Activated CD4-positive, alpha-beta T cell treated with anti-CD3 and anti-CD28 coated beads, Interleukin-2, Interleukin-6, amounts not matched to agents 100 ng/mL and 50 ng/mL, durations not matched to agents 16 hours and 8 hours (primary cell): ENCODE measurements around the gene CYB5R2.

Source experiments
- DNase-seq: peaks from one replicate; pipeline ENCODE4 v3.0.0-alpha.2; 2020

Gene CYB5R2

DNA sequence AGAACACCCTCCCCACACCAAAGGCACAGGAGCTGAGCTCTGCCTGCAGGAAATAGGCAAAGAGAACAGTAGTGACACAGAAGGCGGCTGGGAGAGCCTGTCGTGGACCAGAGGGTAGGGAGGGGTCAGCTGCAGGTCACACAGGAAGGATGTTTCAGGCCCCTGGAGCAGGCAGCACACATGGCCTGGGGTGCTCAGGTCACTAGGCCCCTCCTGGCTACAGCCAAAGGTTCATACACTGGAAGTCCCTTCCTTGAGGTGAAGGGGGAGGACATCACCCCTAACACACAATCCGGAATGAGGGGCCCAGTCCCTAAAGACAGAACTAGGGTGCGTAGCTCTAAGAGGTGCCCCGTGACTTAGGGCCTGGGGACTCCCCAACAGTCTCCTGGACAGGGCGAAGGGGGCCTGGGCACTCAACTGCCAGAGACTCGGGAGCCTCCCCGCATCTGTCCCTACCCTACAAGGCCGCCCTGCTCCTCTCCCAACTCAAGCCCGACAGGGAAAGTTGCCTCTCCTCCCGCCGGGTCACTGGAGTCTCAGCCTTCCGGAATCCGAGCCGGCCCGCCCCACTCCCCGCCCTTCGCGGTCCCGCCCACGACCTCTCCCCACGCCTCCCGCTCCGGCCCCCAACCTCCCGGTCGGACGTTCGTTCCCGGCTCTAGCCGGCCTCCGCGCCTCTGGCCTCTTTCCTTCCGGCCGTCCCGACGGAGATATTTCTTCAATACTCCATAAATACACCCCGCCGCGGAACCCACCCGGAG is at the start of gene CYB5R2:
Gene CYB5R2, minus strand, starts transcription at position 541 of the 764 bp plus-strand sequence. CDS start 675 bp downstream, outside the sequence.
- peak; percentile 7 for DNase-seq

DNA sequence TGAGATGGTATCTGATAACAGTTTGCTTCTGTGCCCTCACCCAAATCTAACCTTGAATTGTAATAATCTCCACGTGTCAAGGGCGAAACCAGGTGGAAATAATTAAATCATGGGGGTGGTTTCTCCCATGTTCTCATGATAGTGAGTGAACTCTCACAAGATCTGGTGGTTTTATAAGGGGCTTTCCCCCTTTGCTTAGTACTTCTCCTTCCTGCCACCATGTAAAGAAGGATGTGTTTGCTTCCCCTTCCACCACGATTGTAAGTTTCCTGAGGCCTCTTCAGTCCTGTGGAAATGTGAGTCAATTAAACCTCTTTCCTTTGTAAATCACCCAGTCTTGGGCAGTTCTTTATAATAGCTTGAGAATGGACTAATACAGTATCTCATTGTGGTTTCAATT is 41.5 kb upstream of the CYB5R2 start:
- DNase-seq = no peak

DNA sequence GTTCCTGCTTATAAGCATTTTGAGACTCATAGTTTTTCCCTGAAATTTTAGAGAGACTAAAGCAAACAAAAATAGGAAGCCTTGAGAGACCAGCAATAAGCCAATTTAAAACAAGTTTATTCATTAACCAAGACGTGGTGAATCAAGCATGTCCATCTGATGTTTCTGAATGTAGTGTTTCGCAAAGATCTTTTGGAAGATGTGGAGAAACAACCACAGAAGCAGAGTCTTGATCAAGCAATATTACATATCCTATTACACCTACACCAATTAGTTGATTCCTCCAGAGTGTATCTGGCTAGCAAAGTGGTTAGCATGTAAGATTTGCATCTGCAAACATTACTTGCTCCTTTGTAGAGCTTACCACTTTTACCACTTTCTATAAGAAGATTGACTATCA is 33.1 kb upstream of the CYB5R2 start, which contains the start of gene OVCH2:
Gene OVCH2, minus strand, starts transcription at position 101 of the 400 bp plus-strand sequence. Its CDS starts 83 bp downstream, at position 18.
- DNase-seq = no peak

DNA sequence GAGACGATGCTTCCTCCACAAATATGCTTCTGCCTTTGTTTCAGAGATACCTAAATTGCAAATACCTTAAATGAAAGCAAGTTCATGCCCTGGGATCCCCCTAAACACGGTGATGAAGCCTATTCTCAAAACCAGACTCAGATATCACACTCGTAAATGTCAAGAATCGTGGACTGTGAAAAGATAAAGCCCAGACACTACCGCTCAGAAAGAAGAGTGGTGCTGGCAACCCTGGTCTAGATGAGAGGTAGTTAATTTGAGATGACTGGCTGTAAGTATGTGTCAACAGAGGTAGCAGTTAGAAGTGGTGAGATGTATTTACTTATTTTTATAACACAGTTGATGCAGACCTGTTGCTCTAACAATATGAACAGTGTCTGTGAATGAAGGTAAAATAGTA is 30.4 kb upstream of the CYB5R2 start:
- no peak for DNase-seq

DNA sequence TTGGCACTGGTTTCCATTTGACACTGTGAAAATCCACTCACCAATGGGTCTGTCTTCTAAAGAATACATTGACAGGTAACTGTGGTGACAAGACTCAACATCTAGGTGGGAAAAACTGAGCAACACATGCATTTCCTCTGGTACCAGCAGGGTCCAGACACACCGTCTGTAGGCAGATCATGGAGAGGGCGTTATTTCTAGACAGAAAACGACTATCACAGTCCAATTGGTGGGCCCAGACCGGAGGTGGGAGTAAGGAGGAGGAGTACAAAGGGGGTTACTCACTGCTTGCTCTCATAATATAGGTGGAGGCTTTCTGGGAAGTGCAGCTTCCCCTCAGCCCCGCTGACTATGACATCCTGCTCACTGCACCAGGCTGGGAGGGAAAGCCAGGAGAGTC is 23.1 kb upstream of the CYB5R2 start:
- DNase-seq = no peak

DNA sequence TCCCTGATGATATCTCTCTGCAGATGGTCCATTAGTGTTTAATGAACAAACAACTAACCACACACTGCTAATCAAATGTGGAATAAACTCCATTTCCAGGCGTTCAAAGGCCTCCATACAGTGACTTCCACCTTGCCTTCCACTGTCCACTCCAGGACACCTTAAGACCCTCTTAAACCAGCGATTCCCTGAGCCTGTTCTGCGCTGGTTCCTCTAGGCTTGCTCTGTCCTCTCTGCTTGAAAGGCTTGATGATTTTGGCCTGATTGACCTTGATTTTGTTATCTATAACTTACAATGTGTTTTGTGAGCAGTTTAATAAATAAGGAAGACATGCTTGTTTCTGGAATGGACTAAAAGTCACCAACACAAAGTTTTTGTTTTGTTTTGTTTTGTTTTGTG is 20.9 kb upstream of the CYB5R2 start:
- no peak for DNase-seq

DNA sequence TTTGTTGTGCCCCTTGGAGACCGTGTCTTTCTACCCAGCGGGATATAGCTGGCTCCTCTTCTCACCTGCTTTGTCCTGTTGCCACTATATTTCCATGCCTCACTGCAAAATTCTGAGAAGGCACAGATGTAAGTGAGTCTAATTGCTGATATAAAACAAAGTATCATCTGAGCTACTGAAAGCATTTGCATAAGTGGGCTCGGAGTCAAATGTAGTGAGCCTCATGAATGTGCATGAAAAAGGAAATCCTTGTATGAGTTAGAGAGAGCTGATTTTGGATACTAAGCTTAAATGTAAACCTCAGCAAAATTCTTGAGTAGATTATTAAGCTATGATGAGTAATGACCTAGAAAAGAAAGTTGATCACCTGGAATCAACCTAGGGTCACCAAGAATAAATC is 19.1 kb upstream of the CYB5R2 start:
- DNase-seq = no peak

DNA sequence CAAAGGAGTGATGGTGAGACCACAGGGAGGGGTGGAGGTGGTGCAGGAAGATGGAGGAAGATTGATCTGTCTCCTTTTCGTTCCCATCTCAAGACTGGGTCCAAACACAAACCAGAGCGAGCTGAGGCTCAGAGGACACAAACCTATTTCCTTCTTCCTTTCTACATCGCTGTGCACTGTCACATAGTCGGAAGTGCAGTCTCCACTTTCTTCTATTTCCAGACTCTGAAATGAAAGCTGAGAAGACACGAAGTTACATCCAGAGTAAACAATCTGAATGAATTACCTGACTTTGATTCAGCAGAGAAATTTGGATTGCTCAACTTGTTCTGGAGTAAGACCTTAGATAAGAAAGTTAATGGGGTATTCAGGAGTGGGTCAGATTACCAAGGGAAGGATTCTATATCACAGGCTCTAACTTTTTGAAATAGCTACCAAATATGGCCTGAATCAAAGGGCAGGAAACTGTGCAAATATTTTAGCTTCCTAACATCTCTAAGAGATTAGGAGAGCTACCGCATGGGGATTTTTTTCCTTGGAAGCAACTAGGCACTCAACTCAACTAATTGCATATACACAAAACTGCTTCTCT is 18.6 kb upstream of the CYB5R2 start:
- DNase-seq = no peak

DNA sequence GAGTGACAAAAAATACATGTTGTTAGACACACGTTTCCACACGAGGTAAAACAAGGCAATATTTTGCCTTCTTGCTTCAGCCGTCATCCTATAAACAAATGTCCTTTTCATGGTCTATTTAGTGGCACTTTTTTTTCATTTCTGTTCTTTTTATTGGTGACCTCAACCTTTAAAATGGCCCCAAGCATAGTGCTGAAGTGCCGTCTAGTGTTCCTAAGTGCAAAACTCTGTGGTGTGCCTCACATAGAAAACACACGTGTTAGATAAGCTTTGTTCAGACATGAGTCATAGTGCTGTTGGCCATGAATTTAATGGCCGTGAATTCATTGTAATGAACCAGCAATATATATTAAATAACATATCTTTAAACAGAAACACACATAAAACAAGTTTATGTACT is 17.3 kb upstream of the CYB5R2 start:
- peak; percentile 11 for DNase-seq

DNA sequence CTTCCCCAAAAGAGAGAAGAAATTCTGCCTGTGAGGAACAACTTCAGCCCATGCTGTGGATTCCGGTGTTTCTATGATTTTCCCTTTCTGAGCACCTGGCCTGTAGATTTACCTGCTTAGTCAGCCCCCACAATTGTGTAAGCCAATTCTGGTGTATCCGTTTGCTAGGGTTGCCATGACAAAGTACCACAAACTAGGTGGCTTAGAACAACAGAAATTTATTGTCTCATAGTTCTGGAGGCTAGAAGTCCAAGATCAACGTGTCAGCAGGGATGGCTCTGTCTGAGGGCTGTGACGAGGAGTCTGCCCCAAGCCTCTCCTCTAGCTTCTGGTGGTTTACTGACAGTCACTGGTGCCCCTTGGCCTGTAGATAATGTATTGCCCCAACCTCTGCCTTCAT is 15.9 kb upstream of the CYB5R2 start:
- DNase-seq = no peak

DNA sequence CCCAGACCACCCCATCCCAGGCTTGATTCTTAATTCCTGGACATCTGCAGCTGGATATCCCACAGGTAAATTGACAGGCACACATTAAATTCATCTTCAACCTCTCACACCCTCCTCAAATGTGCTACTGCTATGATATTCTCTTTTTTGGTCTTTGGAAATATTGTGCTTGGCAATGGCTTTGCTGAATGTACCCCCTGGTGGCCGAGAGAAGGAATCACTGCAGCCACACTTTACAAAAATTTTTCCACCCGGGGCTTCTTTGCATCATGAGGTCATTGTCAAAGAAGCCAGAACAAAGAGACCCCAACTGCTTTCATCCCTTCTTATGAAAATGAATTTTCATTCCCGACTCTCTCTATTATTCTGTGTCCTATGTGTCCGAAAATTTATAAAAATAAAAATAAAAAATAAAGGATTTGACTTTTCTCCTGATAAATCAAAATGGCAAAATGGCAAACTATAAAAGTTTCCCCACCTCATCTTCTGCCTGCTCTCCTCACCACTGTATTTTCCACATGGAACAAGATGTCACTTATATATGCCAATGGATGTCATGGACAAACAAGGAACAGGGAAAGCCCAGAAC is 15.0 kb upstream of the CYB5R2 start:
- DNase-seq = peak; percentile 33

DNA sequence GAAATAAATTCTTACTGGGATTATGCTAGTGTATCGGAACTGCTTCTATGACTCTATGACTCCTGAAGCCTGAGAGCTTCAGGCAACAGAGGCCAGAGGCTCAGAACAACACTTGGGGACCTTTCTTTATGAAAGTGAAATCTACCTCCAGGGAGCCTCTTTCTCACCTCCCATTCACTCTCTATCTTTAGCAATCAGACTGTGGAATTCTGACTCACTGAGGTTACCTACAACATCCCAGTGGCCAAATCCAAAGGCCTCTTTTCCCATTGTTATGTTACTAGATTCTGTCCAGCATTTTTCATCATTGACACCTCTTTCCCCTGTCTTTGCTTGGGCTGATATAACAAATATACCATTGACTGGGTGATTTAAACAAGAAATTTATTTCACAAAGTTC is 14.1 kb upstream of the CYB5R2 start:
- DNase-seq = no peak

DNA sequence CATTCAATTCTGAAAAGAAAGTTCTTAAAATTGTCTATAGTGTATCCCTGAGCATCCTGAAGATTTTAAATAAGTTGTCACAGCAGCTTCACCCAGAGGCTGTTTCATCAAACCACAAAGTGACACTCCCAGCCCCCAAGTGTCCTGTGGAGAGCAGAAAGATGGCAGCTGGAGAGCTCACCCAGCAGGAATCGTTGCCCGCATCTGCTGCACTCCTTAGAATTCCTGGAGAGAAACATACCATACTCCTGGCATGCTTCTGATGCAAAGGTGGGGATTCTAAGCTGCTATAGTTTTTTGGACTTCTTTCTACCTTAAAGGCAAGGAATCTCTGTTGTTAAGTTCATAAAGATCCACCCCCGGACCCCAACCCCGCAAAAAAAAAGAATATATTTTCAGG is 13.5 kb upstream of the CYB5R2 start:
- no peak for DNase-seq

DNA sequence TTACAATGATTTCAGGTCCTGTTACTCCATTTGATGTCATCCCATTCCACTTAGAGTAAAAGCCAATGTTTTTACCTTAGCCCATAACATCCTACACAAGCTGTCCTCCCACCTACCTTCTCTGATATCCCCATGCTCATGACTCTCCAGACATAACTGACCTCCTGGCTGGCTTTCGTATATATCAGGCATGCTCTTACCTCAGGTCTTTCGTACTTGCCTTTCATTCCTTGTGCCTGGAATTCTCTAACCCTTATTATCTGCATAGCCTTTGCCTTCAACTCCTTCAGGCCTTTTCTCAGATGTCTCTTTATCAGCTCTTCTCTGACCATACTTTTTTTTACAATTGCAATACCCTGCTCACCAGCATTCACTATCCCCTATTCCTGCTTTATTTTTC is 10.3 kb upstream of the CYB5R2 start:
- DNase-seq = no peak

DNA sequence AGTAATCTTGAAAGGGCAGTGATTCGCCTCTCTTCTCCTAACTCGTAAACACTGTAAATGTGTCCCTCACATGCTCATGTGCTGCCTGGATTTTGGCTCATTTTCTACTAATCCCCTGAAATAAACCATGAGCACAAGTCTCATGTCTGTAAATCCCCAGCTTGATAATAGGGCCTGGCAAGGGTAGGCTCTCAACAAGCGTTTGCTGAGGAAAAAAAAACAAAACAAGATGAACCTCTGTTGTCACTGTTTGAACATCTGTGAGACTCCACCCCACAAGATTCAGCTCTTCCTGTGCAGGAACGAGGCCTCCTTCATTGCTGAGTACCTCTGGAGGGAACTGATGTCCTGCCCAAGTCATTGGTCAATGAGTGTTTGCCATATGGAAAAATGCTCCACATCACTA is 4.5 kb upstream of the CYB5R2 start:
- no peak for DNase-seq

DNA sequence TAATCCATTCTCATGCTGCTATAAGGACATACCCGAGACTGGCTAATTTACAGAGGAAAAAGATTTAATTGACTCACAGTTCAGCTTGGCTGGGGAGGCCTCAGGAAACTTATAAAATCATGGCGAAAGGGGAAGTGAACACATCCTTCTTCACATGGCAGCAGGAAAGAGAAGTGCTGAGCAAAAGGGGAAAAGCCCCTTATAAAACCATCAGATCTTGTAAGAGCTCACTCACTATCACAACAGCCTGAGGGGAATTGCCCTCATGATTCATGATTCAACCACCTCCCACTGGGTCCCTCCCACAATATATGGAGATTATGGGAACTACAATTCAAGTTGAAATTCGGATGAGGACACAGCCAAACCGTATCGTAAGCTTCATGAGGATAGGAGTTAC is 3.8 kb upstream of the CYB5R2 start:
- DNase-seq = no peak

DNA sequence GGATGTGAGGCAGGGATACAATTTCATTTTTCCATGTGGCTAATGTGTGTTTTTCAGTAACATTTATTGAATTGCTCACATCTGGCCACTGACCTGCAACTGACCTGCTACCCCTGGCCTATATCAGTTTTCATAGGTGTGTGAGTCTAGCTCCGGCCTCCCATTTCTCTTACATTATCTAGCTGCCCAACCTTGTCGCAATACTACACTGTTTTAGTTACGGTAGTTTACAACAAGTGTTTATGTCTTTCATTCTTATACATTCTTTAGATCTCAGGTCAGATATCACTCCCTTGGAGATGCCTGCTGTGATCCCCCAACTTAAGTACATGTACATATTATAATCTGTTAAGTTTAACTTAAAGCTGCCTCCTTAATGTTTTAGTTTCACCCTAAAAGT is 2.3 kb upstream of the CYB5R2 start:
- no peak for DNase-seq

DNA sequence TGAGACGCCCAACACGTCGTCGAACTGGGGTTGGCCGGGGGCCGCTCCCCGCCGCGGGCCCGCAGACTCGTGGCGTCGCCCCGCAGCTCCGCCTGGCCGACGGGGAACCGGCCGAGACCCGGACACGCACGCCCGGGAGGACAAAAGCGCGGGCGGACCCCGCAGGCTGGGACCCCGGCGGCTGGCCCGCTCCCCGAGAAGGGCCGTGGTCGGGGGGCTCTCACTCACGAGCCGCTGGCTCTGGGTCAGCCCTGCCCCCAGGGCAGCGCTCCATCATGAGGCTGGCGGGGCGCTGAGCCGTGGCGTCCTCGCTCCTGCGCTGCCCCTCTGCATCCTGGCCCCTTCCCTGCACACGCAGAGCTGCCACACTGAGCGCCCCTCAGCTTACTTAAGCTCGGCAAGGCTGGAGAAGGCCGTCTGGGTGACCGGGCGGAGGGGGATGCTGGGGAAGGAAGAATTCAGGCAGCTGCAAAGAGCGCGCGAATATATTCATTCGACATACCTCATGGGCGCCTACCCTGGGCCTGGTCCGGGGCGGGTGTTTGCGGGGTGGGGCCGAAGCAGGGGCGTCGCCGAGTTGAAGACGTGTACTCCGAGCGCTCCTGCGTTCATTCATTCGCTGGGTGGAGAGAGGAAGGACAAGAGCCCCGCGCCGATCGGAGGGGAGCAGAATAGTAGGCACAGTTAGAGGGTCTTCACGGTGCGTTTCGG is 579 bp upstream of the CYB5R2 start:
- DNase-seq = no peak

DNA sequence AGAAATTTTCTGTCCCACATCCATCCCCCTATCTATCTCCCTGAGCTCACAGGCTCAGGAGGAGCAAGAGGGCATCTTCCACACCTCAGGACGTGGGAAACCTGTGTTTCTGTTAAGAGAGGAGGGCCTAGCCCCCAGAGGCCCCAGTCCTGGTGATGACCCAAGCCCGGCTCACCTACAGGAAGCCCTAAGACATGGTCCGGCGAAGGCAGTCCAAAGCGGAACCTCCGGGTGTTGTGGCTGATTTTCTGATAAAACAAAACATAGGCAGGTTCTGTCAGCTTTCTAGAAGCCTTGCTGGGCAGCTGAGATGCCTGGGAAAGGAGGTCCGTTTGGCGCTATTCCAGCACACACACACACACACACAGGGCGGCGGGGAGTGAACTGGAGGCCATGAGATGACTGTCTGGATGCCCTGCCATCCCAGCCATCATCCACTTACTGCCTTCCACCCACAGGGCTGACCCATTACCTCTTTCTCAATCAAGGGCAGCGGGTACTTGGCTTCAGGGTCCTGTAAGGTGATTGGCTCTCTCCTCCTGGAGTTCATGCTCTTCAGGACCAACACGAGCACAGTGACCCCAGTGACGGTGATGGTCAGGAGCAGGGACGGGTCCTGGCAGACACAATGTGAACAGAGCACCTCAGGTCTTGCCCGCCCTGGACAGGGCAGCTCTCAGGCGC is 882 bp downstream of the CYB5R2 start:
- no peak for DNase-seq

DNA sequence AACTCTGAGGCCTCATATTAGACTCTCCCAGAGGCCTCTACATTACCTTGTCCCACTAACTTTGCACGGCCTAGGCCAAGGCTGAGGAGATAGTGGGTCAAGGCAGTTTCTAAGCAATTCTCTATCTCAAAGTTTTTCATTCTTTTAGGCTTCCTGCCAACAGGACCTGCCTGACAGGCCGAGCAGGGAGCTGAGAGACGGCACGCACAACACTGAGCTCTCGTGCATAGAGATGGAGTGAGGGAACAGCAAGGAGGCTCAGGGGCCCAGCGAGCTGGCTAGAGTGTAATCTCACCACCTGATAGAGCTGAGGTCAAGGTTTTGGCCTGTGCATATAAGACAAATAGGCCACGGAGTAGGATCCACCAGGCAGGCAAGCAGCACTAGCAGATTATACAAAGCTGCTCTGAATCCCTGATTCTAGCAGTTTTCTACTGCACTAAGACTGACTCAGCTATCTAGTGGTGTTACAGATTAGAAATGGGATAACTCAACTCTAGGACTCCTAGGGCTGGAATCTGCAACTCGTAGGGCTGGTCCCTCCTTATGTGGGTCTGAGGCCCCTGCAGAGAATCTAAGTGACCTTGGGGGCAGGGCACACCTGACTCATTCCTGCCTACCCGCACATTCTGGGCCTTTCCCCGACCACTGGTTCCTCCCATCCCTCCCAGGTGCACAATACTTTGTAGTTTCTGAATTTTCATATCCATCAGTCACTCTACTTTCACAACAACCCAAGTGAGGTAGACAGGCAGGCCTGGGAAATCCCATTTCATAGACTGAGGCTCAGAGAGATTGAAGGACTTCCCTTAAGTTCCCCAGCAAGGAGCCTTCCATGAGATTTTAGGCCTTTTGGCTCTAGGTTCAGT is 1.7 kb downstream of the CYB5R2 start:
- DNase-seq = peak; percentile 11

DNA sequence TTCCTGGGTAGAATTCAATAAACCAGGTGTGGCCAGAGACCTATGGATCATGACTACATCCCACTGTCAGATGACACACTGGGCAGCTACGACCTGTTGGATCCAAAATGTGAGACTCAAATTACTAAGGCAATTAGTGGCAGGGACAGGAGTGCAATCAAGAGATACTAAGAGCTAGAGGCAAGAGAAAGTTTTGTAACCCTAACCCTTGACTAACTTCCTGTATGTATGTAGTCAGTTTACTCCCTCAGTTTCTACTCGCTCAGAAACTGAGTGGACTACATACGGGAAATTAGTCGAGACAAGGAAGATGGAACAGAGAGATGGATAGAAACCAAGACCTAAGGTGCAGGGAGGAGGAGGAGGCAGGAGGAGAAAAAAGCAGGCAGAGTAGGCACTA is 2.7 kb downstream of the CYB5R2 start:
- no peak for DNase-seq

DNA sequence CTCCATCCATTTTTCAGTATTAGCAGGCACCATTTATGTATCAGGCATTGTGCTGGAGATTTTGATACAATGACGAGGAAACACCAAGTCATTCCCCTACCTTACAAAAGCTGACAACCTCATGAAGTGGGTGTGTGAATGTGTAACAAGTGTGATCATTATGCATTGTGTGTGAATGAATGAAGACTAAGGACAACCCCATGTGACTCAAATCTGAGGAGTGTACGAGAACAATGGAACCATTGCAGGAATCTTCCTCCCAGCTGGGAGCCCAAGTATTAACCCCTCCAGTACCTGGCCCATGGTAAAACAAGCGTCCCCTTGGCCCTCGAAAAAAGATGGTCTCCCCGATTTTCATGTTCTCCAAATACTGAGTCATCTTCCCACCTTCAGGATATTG is 4.4 kb downstream of the CYB5R2 start:
- no peak for DNase-seq
